GM23338 (cell line): ENCODE data around the gene PARL.
A peak's percentile ranks its signal among the peaks of the same experiment; 100 is the strongest.

Experiments
- CREB1 ChIP-seq: fragments of 250-450 bp; sonication (Bioruptor Pico); IDR thresholded peaks from 2 replicates; pipeline ENCODE4 v1.5.0; 2020; ENCODE audit warnings: low read depth, mild to moderate bottlenecking, moderate library complexity
- CTCF ChIP-seq, 2 experiments: fragments of 200-600 bp in 1 of 2; sonication (generic) in 1 of 2; conservative IDR thresholded peaks; 2 replicates each; pipeline versions ENCODE4 v1.5.1 to v1.6.1; 2016 to 2017; ENCODE audit warnings: antibody characterized with exemption in 2 of 2, low read depth in 2 of 2, mild to moderate bottlenecking in 2 of 2, moderate library complexity in 1 of 2
- ETS1 ChIP-seq: IDR thresholded peaks from 2 replicates; pipeline ENCODE4 v1.6.1; 2016; ENCODE audit warnings: antibody characterized with exemption
- EZH2 ChIP-seq: fragments of 200-600 bp; sonication (generic); IDR thresholded peaks from one replicate; pipeline ENCODE4 v1.8.0; 2017; ENCODE audit warnings: antibody characterized with exemption, mild to moderate bottlenecking, low read depth; ENCODE audit not compliant: unreplicated experiment
- EZH2phosphoT487 ChIP-seq: fragments of 200-600 bp; sonication (generic); IDR thresholded peaks from one replicate; pipeline ENCODE4 v1.8.1; 2018; ENCODE audit warnings: antibody characterized with exemption; ENCODE audit not compliant: unreplicated experiment
- JUNB ChIP-seq: IDR thresholded peaks from one replicate; pipeline ENCODE4 v1.6.1; 2016; ENCODE audit warnings: antibody characterized with exemption; ENCODE audit not compliant: unreplicated experiment
- NANOG ChIP-seq: IDR thresholded peaks from 2 replicates; pipeline ENCODE4 v1.6.1; 2016; ENCODE audit warnings: antibody characterized with exemption, borderline replicate concordance
- POLR2AphosphoS5 ChIP-seq: IDR thresholded peaks from 2 replicates; pipeline ENCODE4 v1.6.1; 2016; ENCODE audit warnings: antibody characterized with exemption, low read depth
- REST ChIP-seq: IDR thresholded peaks from one replicate; pipeline ENCODE4 v1.6.1; 2018; ENCODE audit warnings: antibody characterized with exemption; ENCODE audit not compliant: unreplicated experiment
- STAT1 ChIP-seq: IDR thresholded peaks from one replicate; pipeline ENCODE4 v1.6.1; 2016; ENCODE audit warnings: antibody characterized with exemption; ENCODE audit not compliant: unreplicated experiment
- ZNF114 ChIP-seq: fragments of 250-450 bp; sonication (Bioruptor Pico); IDR thresholded peaks from 2 replicates; pipeline ENCODE4 v1.5.0; 2020; ENCODE audit warnings: mild to moderate bottlenecking, moderate library complexity
- ZNF331 ChIP-seq: fragments of 250-450 bp; sonication (Bioruptor Pico); IDR thresholded peaks from 2 replicates; pipeline ENCODE4 v1.5.0; 2020; ENCODE audit warnings: low read depth, mild to moderate bottlenecking, moderate library complexity
- ZNF462 ChIP-seq: fragments of 250-450 bp; sonication (Bioruptor Pico); IDR thresholded peaks from 2 replicates; pipeline ENCODE4 v1.5.0; 2020; ENCODE audit warnings: mild to moderate bottlenecking, moderate library complexity

GRCh38 chr3:183823963-183824362 is 60.7 kb downstream of the PARL start:
- TF ChIP-seq EZH2phosphoT487 (no peak), CTCF (conservative IDR thresholded peaks at IDR 0.05; ENCODE audit: low read depth in 2 of 2) (peak; percentile 36 to 64), ZNF114 (CRISPR knock-in tag) (no peak), EZH2 (no peak), POLR2AphosphoS5 (no peak), JUNB (no peak), ETS1 (no peak), CREB1 (CRISPR knock-in tag) (no peak), REST (no peak), STAT1 (no peak), ZNF331 (CRISPR knock-in tag) (no peak), NANOG (no peak), ZNF462 (CRISPR knock-in tag) (no peak)
